T-helper 1 cell treated with Interleukin-12 subunit alpha and Interleukin-12 subunit beta and Interleukin-4 antibody, amounts not matched to agents 30 μg/mL and 1 μg/mL, for 36 hours (primary cell): ENCODE data around the gene MOGAT2.

ENCODE experiments used
- H3K27ac Mint-ChIP-seq: one replicate; pipeline ENCODE4 v1.8.0; 2021; ENCODE audit warnings: mild to moderate bottlenecking, mixed read lengths
- H3K27me3 Mint-ChIP-seq: one replicate; pipeline ENCODE4 v1.8.0; 2021; ENCODE audit warnings: low read depth, mixed read lengths
- H3K36me3 Mint-ChIP-seq: one replicate; pipeline ENCODE4 v1.8.0; 2021; ENCODE audit warnings: low read depth, mixed read lengths
- H3K4me1 Mint-ChIP-seq: one replicate; pipeline ENCODE4 v1.8.0; 2021; ENCODE audit warnings: low read depth, mixed read lengths
- H3K4me3 Mint-ChIP-seq: one replicate; pipeline ENCODE4 v1.8.0; 2021; ENCODE audit warnings: mild to moderate bottlenecking, moderate library complexity, mixed read lengths
- H3K9me3 Mint-ChIP-seq: one replicate; pipeline ENCODE4 v1.8.0; 2021; ENCODE audit warnings: mixed read lengths

Gene MOGAT2

DNA sequence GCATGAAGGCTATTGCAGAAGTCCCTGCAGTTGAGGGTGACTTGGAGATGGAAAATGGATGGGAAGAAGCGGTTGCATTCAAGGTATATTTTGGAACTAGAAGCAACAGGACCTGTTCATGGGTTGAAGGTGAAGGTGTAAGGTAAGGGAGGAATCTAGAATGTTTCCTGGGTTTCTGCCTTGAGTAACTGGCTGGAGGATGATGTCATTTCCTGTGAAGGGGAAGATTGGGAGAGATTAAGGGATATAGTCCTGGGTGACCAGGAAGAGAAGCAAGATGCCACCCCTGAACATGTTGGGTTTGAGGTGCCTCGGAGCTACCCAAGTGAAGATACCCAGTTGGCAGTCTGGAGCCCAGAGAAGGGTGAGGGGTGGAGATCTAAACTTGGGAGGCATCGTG lies 12.1 kb upstream of the MOGAT2 start:
- Mint-ChIP-seq H3K27ac (no peak overlapping the region), H3K4me1 (peaks cover 5% of the 10 kb centered on the region), H3K36me3 (no peaks in the 10 kb centered on the region), H3K9me3 (no peaks in the 10 kb centered on the region), H3K27me3 (peaks cover 11% of the 10 kb centered on the region), H3K4me3 (no peak overlapping the region)

DNA sequence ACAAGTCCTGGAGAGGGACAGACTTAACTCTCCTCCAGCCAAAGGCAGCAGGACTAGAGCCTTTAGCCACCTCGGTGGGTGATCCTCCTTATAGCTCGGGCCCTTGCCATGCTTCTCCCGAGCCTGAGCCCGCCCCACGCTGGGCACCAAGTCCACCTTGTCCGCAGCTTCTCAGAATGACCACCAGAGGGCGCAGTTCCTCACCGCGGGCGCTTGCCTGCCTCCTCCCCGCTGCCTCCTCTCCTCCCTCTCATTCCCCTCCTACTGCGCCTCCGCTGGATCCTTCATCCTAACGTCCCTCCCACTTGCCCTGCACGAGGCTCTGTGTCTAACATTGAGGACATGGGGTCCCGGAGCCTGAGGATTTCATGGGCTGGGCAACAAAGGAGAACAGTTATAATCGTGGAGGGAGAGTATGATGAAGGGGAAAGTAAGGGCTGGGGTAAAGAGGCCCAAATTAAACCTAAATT lies 11.3 kb upstream of the MOGAT2 start:
- no peaks in the 10 kb centered on the region for H3K9me3 Mint-ChIP-seq

DNA sequence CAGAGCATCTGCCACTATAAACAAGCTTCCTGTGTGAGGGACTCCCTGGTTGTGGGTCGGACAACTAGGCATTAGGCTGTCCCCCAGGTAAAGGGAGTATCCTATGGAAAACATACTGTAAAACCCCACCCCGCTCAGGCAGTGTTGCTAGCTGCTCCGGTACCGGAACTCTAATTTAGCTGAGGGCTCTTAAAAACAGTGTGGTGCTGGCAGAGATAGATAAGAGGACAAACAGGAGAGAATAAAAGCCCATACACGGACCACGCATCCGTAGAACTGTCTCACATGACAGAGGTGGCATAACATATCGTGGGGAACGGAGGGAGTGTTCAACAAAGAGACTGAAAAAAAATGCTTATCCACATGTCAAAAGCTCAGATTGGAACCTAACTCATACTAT lies 3.4 kb upstream of the MOGAT2 start:
- Mint-ChIP-seq H3K27ac (no peak overlapping the region), H3K4me3 (no peak overlapping the region), H3K9me3 (no peaks in the 10 kb centered on the region), H3K36me3 (no peaks in the 10 kb centered on the region), H3K27me3 (peaks cover 18% of the 10 kb centered on the region), H3K4me1 (no peaks in the 10 kb centered on the region)

More for the DNA sequence above, 11.3 kb upstream of the MOGAT2 start:
- H3K27me3 Mint-ChIP-seq, result peaks cover 13% of the 10 kb centered on the region
- H3K36me3 Mint-ChIP-seq, result no peaks in the 10 kb centered on the region
- no peak overlapping the region for H3K27ac Mint-ChIP-seq
- H3K4me3 Mint-ChIP-seq, result no peak overlapping the region
- peaks cover 5% of the 10 kb centered on the region for H3K4me1 Mint-ChIP-seq

DNA sequence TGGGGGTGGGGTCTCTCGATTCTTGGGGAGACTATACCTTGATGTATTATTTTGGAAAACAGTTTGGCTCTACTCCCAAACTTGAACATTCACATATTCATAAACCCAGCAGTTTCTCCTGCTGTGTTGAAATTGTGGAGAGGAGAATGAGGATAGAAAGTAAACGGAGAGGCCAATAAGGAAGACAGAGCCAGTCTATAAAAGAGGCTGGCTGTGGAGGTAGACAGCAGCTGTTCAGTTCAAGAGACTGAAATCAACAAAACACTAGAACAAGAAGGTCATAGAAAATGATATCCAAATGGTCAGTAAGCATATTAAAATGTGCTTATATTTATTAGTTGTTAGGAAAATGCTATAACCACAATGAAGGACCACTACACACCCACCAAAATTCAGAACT lies 1.9 kb upstream of the MOGAT2 start:
- peaks cover 13% of the 10 kb centered on the region for H3K27me3 Mint-ChIP-seq
- H3K9me3 Mint-ChIP-seq, result no peaks in the 10 kb centered on the region
- no peak overlapping the region for H3K4me3 Mint-ChIP-seq
- no peaks in the 10 kb centered on the region for H3K4me1 Mint-ChIP-seq
- H3K36me3 Mint-ChIP-seq, result no peaks in the 10 kb centered on the region
- H3K27ac Mint-ChIP-seq, result no peak overlapping the region

DNA sequence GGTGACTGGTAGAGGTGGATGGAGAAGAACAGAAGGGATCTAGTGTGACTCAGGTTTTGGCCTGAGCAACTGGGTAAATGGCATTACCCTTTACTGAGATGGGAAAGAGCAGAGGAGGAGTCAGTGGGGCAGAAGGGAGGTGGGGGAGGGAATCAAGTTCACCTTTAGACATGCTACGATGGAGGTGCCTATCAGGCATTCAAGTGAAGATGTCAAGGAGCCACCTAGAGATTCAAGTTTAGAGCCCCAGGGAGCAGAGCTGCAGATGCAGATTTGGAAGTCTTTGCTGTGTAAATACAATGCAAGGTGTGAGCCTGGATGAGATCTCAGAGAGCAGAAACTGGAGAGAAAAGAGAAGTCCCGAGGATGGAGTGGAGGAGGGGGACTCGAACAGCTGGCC lies 979 bp upstream of the MOGAT2 start:
- H3K27ac Mint-ChIP-seq, result no peak overlapping the region
- peaks cover 12% of the 10 kb centered on the region for H3K27me3 Mint-ChIP-seq
- H3K36me3 Mint-ChIP-seq, result no peaks in the 10 kb centered on the region
- no peak overlapping the region for H3K4me3 Mint-ChIP-seq
- H3K9me3 Mint-ChIP-seq, result no peaks in the 10 kb centered on the region
- no peaks in the 10 kb centered on the region for H3K4me1 Mint-ChIP-seq

DNA sequence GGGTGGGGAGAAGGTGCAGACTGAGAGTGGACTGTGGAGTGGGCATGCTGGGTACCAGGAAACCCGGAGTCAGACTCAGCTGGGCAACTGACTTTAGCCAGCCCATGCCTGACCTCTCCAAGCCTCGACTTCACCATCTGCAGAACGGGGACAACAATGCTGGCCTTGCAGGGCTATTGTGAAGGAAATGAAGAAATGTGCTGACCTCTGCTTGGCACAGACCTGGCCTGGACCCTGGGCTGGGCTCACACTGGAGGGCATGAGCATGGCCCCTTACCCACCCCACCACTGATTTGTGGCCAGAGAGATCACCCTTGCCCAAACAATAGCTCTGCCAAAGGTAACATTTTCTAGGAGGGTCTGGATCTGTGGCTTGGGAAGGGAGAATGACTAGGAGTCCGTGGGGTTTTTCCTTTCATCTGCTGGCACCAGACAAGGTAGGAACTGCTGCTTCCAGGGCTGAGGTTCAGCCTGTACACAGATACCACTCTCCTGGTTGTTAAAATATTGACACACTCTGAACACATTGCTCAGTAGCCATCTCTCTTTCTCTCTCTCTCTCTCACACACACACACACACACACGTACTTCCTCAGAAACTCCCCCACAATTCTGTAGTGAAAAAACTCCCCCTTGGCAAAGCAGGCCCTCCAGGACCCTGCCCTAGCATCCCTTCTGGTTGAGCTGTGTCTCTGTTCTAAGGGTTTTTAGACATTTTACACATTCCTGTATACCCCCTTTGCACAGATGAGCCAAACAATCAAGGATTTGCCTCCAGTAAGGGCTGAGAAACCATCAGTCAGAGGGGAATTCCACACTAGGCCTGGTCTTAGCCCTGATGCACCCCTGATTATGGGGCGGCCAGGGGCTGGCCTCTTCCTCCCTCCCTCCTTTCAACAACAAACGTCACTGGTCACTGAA lies 1.0 kb downstream of the MOGAT2 start:
- Mint-ChIP-seq H3K27ac (no peak overlapping the region), H3K27me3 (peaks cover 12% of the 10 kb centered on the region), H3K4me3 (no peak overlapping the region), H3K36me3 (no peaks in the 10 kb centered on the region), H3K9me3 (no peaks in the 10 kb centered on the region), H3K4me1 (no peaks in the 10 kb centered on the region)

DNA sequence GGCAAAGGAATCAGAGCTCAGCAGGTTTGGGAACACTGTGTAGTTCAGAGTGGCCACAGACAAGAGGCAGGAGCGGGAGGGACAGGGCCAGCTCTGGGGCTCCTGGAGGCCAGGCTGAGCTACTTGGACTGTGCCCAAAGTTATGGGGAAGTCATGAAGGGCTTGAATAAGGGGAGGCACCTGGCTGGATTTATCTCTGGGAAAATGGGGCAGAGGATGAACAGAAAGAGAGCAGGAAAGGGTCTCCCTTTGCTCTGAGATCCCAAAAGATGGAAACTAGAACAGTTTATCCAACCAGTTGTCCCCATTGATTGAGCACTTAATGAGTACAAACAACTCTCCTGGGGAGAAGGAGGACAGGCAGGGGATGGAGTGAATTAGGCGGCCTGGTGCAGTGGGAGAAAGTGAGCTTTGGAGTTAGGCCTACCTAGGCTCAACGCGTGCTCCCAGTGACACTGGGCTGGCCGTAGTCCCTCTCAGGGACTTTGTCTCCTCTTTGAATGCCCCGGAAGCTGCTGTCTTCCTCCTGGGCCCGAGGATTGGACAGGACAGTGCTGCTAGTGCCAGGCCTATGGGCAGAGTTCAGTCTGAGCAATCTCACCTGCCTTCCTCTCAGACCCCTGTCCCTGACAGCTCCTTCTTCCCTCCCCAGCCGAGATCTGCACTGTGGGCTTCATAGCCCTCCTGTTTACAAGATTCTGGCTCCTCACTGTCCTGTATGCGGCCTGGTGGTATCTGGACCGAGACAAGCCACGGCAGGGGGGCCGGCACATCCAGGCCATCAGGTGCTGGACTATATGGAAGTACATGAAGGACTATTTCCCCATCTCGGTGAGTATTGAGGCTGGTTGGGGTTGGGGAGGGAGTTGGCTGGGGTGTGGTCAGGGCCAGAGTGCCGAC lies 2.0 kb downstream of the MOGAT2 start:
- H3K27ac Mint-ChIP-seq, result no peak overlapping the region

DNA sequence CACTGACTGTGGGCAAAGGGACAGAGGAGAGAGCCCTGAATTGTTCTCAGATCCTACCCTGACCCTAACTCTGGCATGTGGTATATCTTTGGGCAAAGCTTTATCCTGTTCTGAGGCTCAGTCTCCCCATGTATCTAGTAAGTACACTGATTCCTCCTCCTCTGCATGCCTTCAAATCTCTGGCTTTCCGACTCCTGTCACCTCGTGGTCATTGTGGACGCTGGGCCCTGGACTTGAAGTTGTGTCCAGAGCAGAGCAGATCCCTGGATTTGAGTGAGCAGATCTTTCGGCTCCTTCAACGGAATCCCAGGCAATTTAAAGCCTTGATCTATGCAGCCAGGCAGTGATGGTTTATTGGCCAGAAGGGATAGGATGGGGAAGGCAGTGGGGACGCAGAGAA lies 3.0 kb downstream of the MOGAT2 start:
- Mint-ChIP-seq H3K4me3 (no peak overlapping the region), H3K9me3 (no peaks in the 10 kb centered on the region), H3K27me3 (peaks cover 12% of the 10 kb centered on the region), H3K36me3 (no peaks in the 10 kb centered on the region), H3K27ac (no peak overlapping the region), H3K4me1 (no peaks in the 10 kb centered on the region)

More for the DNA sequence above, 2.0 kb downstream of the MOGAT2 start:
- Mint-ChIP-seq H3K9me3 (no peaks in the 10 kb centered on the region), H3K27me3 (peaks cover 12% of the 10 kb centered on the region), H3K4me3 (no peak overlapping the region), H3K4me1 (no peaks in the 10 kb centered on the region), H3K36me3 (no peaks in the 10 kb centered on the region)

DNA sequence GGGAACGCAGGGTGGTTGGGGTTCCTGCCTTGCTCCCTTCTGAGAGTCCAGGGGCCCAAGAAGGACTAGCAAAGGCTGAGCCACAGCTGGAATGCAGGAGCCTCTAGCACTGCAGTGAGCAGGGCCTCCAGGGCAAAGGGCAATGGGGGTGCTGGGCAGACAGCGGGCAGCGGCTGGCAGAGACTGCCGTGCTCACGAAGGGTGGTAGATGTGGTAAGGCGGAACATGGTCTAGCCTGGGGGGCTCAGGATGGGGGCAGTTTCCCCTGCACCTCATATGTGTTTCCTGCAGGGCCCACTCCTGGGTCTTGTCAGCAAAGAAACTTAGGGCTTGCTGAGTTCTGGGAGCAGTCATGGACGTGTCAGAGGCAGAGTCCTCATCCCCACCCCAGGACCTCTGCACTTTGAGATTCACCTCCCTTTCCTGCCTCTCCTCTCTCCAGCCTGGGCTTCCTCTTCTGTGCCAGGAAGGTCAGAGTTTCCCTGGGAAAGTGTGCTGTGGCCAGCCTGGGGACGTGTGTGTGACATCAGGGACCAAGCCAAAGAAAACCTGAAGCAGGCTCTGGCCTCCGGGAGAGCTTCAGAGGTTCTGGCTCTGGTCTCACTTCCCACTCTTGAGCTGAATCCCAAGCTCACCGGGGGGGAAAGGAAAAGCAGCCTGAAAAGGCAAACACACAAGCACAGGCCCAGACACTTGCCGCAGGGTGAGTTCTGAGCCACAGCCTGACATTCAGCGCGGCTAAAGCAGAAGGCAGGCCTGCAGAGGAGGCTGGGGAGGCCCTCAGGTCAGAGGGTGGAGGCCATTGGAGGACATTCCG lies 4.4 kb downstream of the MOGAT2 start:
- Mint-ChIP-seq H3K27ac (no peak overlapping the region), H3K36me3 (no peaks in the 10 kb centered on the region), H3K9me3 (no peaks in the 10 kb centered on the region), H3K4me3 (no peak overlapping the region), H3K4me1 (no peaks in the 10 kb centered on the region), H3K27me3 (peaks cover 3% of the 10 kb centered on the region)

DNA sequence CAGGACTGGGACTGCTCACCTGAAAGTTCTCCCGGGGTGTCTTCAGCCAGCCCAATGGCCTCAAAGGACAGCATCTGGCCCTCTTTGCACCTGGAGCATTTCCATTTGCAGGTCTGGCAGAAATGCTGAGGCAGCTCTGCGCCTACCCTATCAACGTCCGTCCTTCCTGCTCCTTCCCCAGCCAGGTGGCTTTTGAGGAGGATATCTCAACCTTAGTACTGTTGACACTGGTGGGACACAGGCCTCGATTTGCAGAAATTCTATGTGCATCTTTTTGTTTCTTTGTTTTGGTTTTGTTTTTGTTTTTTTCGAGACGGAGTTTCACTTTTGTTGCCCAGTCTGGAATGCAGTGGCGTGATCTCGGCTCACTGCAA lies 5.0 kb downstream of the MOGAT2 start:
- Mint-ChIP-seq H3K27me3 (no peaks in the 10 kb centered on the region), H3K4me3 (no peak overlapping the region), H3K36me3 (no peaks in the 10 kb centered on the region), H3K4me1 (no peaks in the 10 kb centered on the region), H3K9me3 (no peaks in the 10 kb centered on the region), H3K27ac (no peak overlapping the region)

DNA sequence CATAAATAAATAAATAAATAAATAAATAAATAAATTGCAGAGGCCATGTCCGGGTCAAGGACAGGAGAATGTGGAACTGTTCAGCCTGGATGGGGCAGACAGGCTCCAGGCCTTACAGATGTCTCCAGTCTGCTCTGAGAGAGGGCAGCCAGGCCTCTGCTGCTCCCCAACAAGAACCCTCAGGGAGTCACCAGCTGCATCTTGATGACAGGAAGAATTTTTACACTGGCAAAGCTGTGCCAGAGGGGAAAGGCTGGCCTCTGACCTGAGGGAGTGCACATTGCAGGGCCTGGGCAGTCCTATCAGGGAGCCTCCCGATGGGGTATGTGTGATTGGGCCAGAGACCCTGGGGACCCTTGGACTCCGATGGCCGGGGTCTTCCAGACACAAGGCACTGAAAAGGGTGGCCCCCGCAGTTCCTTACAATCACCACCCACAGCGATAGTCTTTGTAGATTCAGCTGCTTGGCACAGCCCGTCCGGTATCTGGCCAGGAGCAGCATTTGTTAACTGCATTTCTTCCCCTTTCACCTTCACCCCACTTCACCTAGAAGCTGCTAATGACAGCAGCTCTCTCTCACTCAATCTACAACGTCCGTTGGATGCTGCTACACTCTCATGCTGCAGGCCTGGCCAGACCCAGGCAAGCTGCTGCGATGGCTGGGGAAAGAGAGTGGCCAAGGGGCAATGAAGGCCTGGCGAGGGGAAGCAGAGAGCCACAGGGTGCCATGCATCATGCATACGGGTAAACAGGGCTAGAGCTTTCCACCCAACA lies 8.1 kb downstream of the MOGAT2 start:
- Mint-ChIP-seq H3K4me3 (no peak overlapping the region), H3K27me3 (no peaks in the 10 kb centered on the region), H3K27ac (no peak overlapping the region), H3K9me3 (no peaks in the 10 kb centered on the region), H3K4me1 (no peaks in the 10 kb centered on the region), H3K36me3 (no peaks in the 10 kb centered on the region)

DNA sequence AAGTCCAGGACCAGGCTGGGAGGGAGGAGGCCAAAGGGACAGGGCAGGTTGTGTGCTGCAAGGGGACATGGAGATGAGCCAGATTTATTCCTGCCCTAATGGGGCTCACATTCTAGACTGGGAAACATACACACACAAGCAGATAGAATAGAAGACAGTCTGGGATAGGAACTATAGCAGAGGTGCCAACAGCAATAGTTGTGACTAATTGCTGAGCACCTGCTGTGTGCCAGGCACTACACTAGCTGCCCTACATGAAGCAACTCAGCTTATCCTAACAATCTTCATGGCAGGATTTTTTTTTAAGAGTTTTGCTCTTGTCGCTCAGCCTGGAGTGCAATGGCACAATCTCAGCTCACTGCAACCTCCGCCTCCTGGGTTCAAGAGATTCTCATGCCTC lies 11.4 kb downstream of the MOGAT2 start:
- Mint-ChIP-seq H3K4me3 (no peak overlapping the region), H3K9me3 (no peaks in the 10 kb centered on the region), H3K27ac (no peak overlapping the region), H3K36me3 (no peaks in the 10 kb centered on the region), H3K27me3 (no peaks in the 10 kb centered on the region), H3K4me1 (no peaks in the 10 kb centered on the region)

DNA sequence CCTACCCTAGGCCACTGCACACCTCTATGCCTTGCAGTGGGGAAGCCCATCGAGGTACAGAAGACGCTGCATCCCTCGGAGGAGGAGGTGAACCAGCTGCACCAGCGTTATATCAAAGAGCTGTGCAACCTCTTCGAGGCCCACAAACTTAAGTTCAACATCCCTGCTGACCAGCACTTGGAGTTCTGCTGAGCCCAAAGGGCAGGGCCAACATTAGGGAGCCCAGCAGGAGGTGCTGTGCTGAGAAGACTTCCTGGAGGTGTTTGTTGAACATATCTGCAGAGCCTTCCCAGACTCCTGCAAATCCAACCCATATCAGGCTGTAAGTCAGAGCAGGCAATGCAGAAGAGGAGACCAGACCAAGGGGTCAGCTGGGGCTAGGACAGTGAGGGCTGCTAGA lies 13.5 kb downstream of the MOGAT2 start:
- Mint-ChIP-seq H3K27ac (no peak overlapping the region), H3K36me3 (no peaks in the 10 kb centered on the region), H3K4me3 (no peak overlapping the region), H3K9me3 (no peaks in the 10 kb centered on the region), H3K27me3 (peaks cover 3% of the 10 kb centered on the region), H3K4me1 (no peaks in the 10 kb centered on the region)

DNA sequence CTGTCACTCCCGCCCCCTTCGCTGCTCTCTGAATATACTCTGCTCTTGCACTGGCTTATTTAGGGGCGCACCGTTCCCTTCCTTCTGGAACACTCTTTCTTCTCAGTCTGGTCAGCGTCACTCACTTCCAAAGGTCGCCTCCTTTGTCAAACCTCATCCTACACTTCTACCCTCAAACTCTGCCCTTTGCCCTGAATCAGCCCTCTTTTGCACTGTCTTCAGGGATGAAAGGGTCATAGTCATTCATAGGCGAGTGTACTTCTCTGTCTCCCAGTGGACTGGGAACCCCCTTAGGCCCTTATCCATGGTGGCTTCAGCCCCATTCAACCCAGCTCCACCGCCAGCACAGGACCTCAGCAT lies 15.4 kb downstream of the MOGAT2 start:
- Mint-ChIP-seq H3K4me3 (no peak overlapping the region), H3K4me1 (no peaks in the 10 kb centered on the region)

More for the DNA sequence above, 15.4 kb downstream of the MOGAT2 start:
- peaks cover 11% of the 10 kb centered on the region for H3K27me3 Mint-ChIP-seq
- H3K9me3 Mint-ChIP-seq, result no peaks in the 10 kb centered on the region
- no peak overlapping the region for H3K27ac Mint-ChIP-seq
- no peaks in the 10 kb centered on the region for H3K36me3 Mint-ChIP-seq
